Rectal smooth muscle tissue (tissue), 1 donor: ENCODE measurements around the gene TLCD1.
A peak's percentile ranks its signal among the peaks of the same experiment; 100 is the strongest.
"Not testable (repeated sequence)": the region's sequence is repeated elsewhere in the genome, so short reads cannot be mapped to it uniquely, and the experiment has no call there.

Experiments used
- H3K27ac ChIP-seq: one replicate; pipeline ENCODE4 v1.7.0; 2013; ENCODE audit warnings: low read depth, low read length, inconsistent platforms
- H3K27me3 ChIP-seq: one replicate; pipeline ENCODE4 v1.7.0; 2013; ENCODE audit warnings: low read length; ENCODE audit not compliant: control insufficient read depth, insufficient read depth
- H3K36me3 ChIP-seq: one replicate; pipeline ENCODE4 v1.7.0; 2013; ENCODE audit warnings: low read length; ENCODE audit not compliant: control insufficient read depth, insufficient read depth
- H3K4me1 ChIP-seq: one replicate; pipeline ENCODE4 v1.7.0; 2013; ENCODE audit warnings: low read length; ENCODE audit not compliant: control insufficient read depth, insufficient read depth
- H3K4me3 ChIP-seq: one replicate; pipeline ENCODE4 v1.7.0; 2013; ENCODE audit warnings: low read length
- H3K9ac ChIP-seq: one replicate; pipeline ENCODE4 v1.7.0; 2013; ENCODE audit warnings: low read length

TLCD1 gene

GRCh38 chr17:28734712-28735241 lies 8.7 kb upstream of the TLCD1 start:
- H3K27ac ChIP-seq = no peak overlapping the region
- no peaks in the 10 kb centered on the region for H3K4me1 ChIP-seq
- H3K27me3 ChIP-seq = no peaks in the 10 kb centered on the region
- H3K9ac ChIP-seq = no peak overlapping the region
- H3K36me3 ChIP-seq = no peaks in the 10 kb centered on the region
- H3K4me3 ChIP-seq = no peak overlapping the region

DNA sequence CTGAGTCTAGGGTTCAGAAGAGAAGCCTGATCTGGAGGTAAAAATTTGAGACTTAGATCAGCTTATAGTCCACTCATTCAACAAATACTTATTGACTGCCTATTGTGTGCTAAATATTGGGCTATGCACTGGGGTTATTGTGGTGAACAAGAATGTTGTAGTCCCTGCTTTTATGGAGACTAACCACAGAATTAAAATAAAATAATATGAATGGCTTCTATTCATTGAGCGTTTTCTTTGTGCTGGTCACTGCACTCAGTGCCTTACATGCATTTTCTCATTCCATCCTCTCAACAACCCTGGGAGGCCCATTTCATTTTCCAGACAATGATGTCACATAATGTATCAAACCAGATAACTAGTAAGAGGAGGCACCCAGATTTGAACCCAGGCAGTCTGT lies 7.3 kb upstream of the TLCD1 start:
- Histone ChIP-seq H3K27me3 (no peaks in the 10 kb centered on the region), H3K9ac (no peak overlapping the region), H3K4me3 (no peak overlapping the region), H3K4me1 (no peaks in the 10 kb centered on the region), H3K27ac (no peak overlapping the region), H3K36me3 (no peaks in the 10 kb centered on the region)

DNA sequence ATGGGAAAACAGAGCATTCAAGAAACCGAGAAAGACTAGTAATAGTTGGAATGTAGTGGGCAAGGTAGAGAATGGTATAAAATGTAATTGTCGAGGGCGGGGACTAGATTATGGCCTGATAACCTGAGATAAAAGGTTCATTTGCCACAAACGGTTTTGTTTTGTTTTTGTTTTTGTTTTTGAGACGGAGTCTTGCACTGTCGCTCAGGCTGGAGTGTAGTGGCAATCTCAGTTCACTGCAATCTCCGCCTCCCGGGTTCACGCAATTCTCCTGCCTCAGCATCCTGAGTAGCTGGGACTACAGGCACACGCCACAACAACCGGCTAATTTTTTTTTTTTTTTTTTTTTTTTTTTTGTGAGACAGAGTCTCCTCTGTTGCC lies 3.9 kb upstream of the TLCD1 start:
- H3K4me3 ChIP-seq = no peak overlapping the region
- H3K27ac ChIP-seq = no peak overlapping the region
- H3K27me3 ChIP-seq = no peaks in the 10 kb centered on the region
- H3K36me3 ChIP-seq = no peaks in the 10 kb centered on the region
- no peak overlapping the region for H3K9ac ChIP-seq
- peaks cover 6% of the 10 kb centered on the region for H3K4me1 ChIP-seq

GRCh38 chr17:28728364-28729200 lies 2.5 kb upstream of the TLCD1 start, which contains the start of gene NEK8:
Gene NEK8 (plus strand): TSS chr17:28728788. CDS start chr17:28728814, 26 bp downstream.
- H3K9ac ChIP-seq = peak within 1 kb of the TSS; percentile 92
- peak within 1 kb of the TSS; percentile 79 for H3K4me3 ChIP-seq
- H3K27me3 ChIP-seq = no peaks in the 10 kb centered on the region
- H3K27ac ChIP-seq = peak within 1 kb of the TSS; percentile 98
- peaks cover 4% of the 10 kb centered on the region for H3K36me3 ChIP-seq
- H3K4me1 ChIP-seq = peaks cover 6% of the 10 kb centered on the region

- peak overlapping the region; percentile 79 for H3K4me3 ChIP-seq
- H3K9ac ChIP-seq = peak overlapping the region; percentile 7
- H3K36me3 ChIP-seq = peaks cover 18% of the 10 kb centered on the region
- peaks cover 6% of the 10 kb centered on the region for H3K4me1 ChIP-seq
- H3K27ac ChIP-seq = no peak overlapping the region
- H3K27me3 ChIP-seq = no peaks in the 10 kb centered on the region
Observed at GRCh38 chr17:28726627-28727491, 826 bp upstream of the TLCD1 start.

DNA sequence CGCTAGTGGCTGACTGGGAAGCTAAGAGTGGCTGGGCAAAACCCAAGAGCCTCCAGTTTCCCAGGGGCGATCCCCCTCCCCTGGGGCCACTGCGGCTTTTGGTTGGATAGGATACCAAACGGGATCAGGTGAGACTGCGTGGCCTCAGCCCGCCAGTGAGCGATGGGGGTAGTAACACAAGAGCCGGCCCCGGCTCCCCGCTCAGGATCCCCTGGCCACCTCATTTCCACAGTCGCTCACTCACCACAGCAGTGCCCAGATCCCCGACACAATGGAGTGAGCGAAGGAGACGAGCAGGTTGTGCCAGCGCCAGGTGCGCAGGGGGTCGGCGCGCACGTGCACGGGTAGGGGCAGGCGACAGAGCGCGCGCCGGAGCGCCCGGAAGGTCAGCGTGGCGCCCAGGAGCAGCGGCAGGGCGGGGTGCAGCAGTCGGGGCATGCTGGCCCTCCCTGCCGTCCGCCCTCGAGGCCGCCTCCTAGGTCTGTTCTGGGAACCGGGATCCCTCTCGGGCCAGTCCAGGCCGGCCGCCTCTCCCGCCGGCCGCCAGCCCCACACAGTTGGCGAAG lies 290 bp downstream of the TLCD1 start:
- H3K4me1 ChIP-seq = peaks cover 16% of the 10 kb centered on the region
- peak overlapping the region; percentile 13 for H3K9ac ChIP-seq
- H3K27me3 ChIP-seq = no peaks in the 10 kb centered on the region
- H3K36me3 ChIP-seq = peaks cover 18% of the 10 kb centered on the region
- H3K27ac ChIP-seq = no peak overlapping the region
- peak overlapping the region; percentile 60 for H3K4me3 ChIP-seq

DNA sequence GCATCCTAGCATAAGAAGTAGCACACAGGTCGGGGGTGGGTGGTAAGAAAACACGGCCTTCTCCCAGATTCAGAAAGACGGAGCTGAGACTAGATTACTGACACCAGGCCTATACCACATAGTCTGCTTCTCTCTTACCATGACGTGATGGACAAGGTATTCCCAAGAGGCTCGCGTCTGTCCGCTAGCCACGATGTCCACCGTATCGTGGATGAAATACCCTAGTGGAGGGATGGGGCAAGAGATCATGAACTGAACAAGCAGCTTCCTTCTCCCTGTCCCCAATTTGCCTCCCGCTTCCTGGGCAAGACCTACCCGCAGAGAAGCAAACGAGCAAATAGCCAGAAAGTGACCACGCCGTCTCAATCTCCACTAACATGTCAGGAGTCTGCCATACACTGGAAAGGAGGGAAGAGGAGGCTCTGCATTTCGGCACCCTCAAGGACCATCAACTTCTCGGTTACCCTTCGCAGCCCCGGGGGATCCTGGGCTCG lies 820 bp downstream of the TLCD1 start:
- Histone ChIP-seq H3K27ac (no peak overlapping the region), H3K9ac (peak overlapping the region; percentile 13), H3K4me1 (peaks cover 21% of the 10 kb centered on the region), H3K36me3 (peaks cover 18% of the 10 kb centered on the region), H3K4me3 (peak overlapping the region; percentile 60), H3K27me3 (no peaks in the 10 kb centered on the region)

DNA sequence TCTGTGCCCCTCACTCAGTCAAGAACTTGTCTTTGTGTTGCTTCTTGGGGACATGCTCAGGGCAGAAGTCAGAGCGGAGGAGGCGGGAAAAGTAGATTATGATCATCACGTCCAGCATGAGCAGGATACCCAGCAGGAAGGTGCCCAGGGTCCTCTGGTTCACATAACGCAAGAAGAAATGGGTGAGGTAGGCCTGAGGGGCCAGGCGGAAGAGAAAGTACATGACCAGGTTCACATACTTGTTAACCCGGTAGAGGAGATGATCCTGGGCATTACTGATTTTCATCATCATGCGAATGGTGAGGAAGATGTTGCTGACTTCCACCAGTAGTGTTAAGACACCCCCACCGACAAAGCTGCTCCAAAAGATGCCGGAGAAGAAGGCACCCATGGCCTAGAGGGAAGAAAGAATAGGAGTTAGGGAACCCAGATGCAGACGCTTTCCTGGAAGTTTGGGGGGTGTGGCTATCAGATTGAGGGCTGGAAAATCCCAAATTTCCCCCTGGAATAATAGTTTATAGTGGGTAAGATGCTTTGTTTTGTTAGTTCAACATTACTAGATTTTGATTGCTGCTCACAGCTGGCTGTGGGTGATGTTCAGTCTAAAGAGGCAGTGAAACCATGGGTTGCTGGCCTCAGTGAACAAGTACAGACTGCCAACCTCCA lies 1.4 kb downstream of the TLCD1 start:
- Histone ChIP-seq H3K36me3 (peaks cover 18% of the 10 kb centered on the region), H3K27me3 (no peaks in the 10 kb centered on the region), H3K9ac (no peak overlapping the region), H3K27ac (no peak overlapping the region), H3K4me3 (no peak overlapping the region), H3K4me1 (peaks cover 21% of the 10 kb centered on the region)

DNA sequence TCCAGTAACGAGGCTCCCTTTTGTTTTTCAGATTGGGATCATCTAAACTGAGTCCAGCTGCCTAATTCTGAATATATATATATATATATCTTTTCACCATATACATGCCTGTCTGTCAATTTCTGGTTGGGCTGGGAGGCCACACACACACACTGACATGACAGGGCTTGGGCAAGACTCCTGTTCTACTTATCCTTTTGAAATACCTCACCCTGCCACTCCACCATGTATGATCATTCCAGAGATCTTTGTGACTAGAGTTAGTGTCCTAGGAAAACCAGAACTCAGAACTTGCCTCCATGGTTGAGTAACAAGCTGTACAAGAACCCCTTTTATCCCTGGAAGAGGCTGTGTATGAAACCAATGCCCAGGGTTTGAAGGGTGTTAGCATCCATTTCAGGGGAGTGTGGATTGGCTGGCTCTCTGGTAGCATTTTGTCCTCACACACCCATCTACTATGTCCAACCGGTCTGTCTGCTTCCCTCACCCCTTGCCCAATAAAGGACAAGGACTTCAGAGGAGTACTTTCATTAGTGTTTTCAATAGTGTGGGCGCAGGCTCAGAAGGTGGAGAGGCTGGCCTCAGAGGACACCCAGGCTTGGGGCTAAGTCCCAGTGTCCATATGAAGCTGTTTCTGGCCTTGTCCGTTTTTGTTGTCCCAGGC lies 2.1 kb downstream of the TLCD1 start:
- H3K9ac ChIP-seq, H3K27me3 ChIP-seq, H3K4me3 ChIP-seq, H3K27ac ChIP-seq: not testable (repeated sequence)
- H3K4me1 ChIP-seq = peaks cover 23% of the 10 kb centered on the region
- peaks cover 18% of the 10 kb centered on the region for H3K36me3 ChIP-seq

DNA sequence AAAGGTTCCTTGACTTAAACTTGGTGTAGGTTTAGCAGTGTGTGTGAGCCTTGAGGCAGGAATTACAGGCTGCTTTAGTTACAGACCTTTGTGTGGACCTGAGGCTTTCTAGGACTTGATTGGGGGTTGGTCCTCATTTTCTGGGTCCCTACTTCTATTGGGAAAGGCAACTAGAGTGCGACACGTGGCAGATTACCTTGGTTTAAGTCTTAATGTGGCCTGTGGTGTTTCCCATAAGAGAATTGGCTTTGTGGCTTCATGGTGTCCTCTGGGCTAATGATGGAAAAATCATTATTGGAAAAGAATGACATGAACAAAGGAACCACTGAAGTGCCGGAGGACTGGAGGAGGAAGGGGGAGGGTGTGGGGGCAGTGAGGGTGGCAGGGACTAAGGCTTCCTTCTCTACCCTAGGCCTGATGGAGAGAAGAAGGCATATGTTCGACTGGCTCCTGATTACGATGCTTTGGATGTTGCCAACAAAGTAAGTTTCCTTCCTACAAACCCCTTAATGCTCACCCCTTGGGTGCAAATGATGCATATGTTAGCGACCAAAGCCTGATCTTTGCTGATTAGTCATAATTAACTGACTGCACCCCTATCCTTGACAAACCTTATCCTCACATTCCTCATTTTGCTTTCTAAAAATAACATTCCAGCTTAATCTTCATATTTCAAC lies 2.7 kb downstream of the TLCD1 start:
- H3K27me3 ChIP-seq = no peaks in the 10 kb centered on the region
- no peak overlapping the region for H3K27ac ChIP-seq
- H3K4me1 ChIP-seq = peaks cover 28% of the 10 kb centered on the region
- peaks cover 18% of the 10 kb centered on the region for H3K36me3 ChIP-seq
- no peak overlapping the region for H3K4me3 ChIP-seq
- no peak overlapping the region for H3K9ac ChIP-seq
